D721Med (cell line): ENCODE data around the gene MCTP2.

Source experiments
- DNase-seq: peaks from one replicate; pipeline ENCODE4 v3.0.0; 2011; ENCODE audit warnings: low spot score; ENCODE audit not compliant: insufficient read length
- FAIRE-seq: peaks from 2 replicates; lab custom pipeline; 2011; peaks lifted over from hg19 to GRCh38; lab: Jason Lieb, UNC
- TF ChIP-seq, protein P1 (sequence below): IDR thresholded peaks from 2 replicates; pipeline ENCODE4 v1.5.1; 2012; ENCODE audit warnings: mild to moderate bottlenecking, control low read depth; ENCODE audit not compliant: insufficient read depth; ENCODE audit errors: missing control alignments

The MCTP2 gene

DNA sequence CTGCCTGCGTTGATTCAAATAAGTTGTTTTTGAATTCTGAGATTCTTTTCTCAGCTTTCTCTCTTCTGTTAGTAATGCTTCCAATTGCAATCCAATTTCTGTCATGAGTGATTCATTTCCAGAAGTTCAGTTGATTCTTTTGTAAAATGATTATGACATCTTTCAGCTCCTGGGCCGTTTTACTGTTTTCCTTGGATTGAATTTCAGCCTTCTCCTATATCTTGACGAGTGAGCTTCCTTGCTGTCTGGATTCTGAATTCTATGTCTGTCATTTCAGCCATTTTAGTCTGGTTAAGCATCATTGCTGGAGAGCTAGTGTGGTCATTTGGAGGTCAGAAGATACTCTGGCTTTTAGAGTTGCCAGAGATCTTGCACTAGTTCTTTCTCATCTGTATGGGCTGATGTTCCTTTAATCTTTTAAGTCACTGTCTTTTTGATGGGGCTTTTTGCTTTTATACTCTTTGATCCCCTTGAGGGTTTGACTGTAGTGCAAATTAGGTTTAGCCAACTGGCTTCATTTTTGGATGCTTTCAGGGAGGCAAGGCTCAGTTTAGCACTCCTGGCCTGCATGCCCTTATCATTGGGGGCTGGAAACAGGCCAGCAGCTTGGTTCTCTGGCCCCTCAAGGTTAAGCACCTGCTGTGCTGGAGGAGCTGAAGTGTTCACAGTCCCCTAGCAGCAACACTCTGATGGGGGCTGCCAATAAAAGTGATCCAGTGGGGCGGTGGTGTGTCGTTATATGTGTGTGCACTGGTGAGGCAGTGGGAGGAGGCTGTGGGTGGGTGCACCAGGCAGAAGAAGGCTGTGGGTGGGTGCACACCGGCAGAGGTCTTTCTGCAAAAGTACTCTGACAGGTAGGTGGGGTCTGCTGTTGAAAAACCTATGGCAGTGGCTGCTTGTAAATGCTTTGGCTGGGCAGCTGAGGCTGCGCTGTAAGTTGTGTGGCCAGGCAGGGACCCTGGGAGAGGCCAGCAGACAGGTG, 51.2 kb downstream of the MCTP2 start:
- TF ChIP-seq, protein P1, sequence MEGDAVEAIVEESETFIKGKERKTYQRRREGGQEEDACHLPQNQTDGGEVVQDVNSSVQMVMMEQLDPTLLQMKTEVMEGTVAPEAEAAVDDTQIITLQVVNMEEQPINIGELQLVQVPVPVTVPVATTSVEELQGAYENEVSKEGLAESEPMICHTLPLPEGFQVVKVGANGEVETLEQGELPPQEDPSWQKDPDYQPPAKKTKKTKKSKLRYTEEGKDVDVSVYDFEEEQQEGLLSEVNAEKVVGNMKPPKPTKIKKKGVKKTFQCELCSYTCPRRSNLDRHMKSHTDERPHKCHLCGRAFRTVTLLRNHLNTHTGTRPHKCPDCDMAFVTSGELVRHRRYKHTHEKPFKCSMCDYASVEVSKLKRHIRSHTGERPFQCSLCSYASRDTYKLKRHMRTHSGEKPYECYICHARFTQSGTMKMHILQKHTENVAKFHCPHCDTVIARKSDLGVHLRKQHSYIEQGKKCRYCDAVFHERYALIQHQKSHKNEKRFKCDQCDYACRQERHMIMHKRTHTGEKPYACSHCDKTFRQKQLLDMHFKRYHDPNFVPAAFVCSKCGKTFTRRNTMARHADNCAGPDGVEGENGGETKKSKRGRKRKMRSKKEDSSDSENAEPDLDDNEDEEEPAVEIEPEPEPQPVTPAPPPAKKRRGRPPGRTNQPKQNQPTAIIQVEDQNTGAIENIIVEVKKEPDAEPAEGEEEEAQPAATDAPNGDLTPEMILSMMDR = no peak
- no peak for DNase-seq
- FAIRE-seq = no peak

DNA sequence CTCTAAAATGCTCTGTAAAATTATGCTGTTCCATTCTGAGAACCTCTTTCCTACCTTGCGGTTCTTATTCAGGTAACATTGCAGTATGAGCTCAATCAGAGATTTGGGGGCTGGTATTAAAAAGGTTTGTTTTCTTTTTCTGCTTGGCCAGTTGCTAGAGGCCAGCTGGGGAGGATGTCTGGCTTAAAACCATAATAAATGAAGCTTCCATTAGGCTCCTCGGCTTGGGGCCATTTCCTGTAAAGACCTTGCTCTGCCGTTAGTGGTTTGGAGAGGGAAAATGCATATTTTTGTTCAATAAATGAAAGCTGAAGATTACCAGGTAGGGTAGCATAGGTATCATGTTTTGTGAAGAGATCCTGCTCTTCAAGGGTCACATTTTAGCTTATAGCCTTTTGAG, 55.2 kb downstream of the MCTP2 start:
- FAIRE-seq = no peak

DNA sequence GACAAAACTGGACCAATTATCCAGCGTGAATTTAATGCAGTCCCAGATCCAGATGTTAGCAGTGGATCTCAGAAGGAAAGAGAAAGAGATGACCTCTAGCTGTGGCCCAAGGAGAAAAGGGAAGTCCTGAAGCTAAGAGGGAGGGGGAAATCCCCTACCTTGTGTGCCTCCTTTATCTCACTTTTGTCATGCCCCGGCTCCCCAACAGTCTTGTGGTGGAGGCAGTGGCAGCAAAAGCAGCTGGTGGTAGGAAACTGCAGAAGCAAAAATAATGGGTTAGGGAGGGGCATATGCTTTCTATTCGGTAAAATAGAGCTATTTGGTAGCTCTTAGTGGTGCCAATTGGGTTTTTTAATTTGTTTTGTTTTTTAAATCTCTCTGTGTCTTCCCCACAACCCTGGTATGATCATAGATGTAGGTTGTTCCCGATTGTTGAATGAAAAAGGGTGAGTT, 56.5 kb downstream of the MCTP2 start:
- DNase-seq = no peak
- TF ChIP-seq, protein P1 = no peak
- no peak for FAIRE-seq

More for the DNA sequence above, 55.2 kb downstream of the MCTP2 start:
- DNase-seq = no peak
- TF ChIP-seq, protein P1 = no peak

DNA sequence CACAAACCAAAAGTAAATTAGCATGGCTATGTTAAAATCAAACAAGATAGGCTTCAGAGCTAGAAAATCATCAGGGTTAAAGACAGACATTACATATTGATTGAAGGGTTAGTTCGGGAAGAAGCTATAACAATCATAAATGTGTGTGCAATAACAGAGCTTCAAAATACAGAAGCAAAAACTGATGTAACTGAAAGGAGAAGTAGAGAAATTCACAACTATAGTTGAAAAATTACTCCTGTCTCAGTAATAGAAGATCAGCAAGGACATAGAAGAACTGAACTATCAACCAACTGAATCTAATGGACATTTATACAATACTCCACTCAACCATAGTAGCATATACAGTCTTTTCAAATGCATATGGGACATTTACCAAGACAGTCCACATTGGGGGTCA, 59.4 kb downstream of the MCTP2 start:
- DNase-seq = no peak
- FAIRE-seq = no peak
- TF ChIP-seq, protein P1 = no peak

DNA sequence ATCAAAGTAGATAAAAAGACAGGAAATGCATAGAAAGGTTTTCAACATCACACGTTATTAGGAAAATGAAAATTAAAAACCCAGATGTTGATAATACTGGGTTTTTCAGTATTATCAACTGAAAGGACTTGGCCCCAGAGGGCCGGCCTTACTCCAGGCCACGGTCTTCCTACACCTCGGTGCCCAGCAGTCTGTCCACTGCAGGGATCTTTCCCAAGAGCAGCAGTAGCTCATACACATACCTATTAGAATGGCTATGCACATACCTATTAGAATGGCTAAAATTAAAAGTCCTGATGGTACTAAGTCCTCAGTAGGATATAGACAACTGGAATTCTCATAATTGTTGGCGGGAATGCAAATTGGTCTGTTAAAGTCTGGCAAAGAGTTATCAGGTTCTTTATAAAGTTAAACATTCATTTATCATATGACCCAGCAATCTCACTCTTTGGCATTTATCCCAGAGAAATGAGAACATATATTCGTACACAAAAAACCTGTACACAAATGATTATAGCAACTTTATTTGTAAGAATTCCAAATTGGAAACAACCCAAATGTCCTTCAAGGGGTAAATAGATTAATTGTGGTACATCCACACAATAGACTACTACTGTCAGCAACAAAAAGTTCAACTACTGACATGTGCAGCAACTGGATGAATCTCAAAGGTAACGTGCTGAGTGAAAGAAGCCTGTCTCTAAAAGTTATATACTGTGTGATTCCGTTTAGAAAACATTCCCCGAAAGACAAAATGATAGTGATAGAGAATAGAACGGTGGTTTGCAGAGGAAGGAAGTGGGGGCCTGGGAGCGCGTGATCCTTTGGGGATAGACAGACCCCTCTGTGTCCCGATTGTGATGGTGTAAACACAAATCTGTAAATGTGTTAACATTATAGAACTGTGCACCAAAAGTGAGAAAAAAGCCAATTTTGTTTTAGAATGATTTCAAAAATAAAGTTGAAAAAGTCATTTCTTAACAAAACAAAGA, 62.3 kb downstream of the MCTP2 start:
- TF ChIP-seq, protein P1 = no peak
- FAIRE-seq (no peak), DNase-seq (no peak)

DNA sequence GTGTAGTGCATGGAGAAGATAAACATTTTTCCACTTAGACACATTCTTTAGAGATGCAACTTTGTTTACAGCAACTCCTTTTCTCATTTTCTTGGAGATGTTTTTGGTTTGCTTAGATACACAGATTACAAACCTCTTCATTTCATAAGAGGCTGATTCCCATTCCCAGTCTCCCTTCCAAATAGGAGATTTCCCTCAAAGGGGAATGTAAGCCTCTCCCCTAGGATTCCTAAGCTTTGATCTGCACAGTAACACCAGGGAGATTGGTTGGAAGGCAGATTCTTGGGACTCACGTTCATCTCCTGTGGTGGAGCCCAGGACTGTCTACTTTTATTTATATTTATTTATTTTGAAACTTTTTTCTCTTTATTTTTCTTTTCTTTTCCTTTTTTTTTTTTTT, 63.2 kb downstream of the MCTP2 start:
- no peak for FAIRE-seq
- no peak for DNase-seq
- TF ChIP-seq, protein P1 = no peak
